Activated CD8-positive, alpha-beta memory T cell treated with anti-CD3 and anti-CD28 coated beads for 4 hours (primary cell): ENCODE measurements around the gene PRDM10.
"Not testable (repeated sequence)": the region's sequence is repeated elsewhere in the genome, so short reads cannot be mapped to it uniquely, and the experiment has no call there.

ENCODE experiments used
- DNase-seq, 2 donors: peaks; one replicate each; pipeline ENCODE4 v3.0.0-alpha.2; 2020; ENCODE audit warnings: low read depth in 2 of 2

Gene PRDM10

GRCh38 chr11:130002352-130002845 is at the start of gene PRDM10:
Gene PRDM10, minus strand, starts transcription at chr11:130002835. Its CDS starts 41,871 bp downstream, at chr11:129960964.
- peak; percentile 79 to 84 for DNase-seq

GRCh38 chr11:130051082-130051481 is 48.4 kb upstream of the PRDM10 start:
- no peak for DNase-seq

GRCh38 chr11:130050257-130050656 is 47.6 kb upstream of the PRDM10 start:
- no peak for DNase-seq

GRCh38 chr11:130049328-130049771 is 46.7 kb upstream of the PRDM10 start:
- DNase-seq = no peak

- no peak for DNase-seq
These were observed 44.5 kb upstream of the PRDM10 start for GRCh38 chr11:130047141-130047540.

- no peak for DNase-seq
These were observed 40.9 kb upstream of the PRDM10 start for GRCh38 chr11:130043575-130043974.

GRCh38 chr11:130042093-130042591 is 39.5 kb upstream of the PRDM10 start:
- DNase-seq = no peak

- DNase-seq = no peak
These were observed 37.8 kb upstream of the PRDM10 start for GRCh38 chr11:130040281-130040940.

- no peak for DNase-seq
These were observed 35.4 kb upstream of the PRDM10 start for GRCh38 chr11:130037881-130038585.

- no peak for DNase-seq
These were observed 34.4 kb upstream of the PRDM10 start for GRCh38 chr11:130037058-130037457.

- no peak for DNase-seq
These were observed 31.6 kb upstream of the PRDM10 start for GRCh38 chr11:130034236-130034635.

GRCh38 chr11:130032931-130033330 is 30.3 kb upstream of the PRDM10 start:
- DNase-seq = no peak

- DNase-seq = no peak
These were observed 29.3 kb upstream of the PRDM10 start for GRCh38 chr11:130031945-130032344.

- DNase-seq = no peak
These were observed 28.4 kb upstream of the PRDM10 start for GRCh38 chr11:130031056-130031455.

- no peak for DNase-seq
These were observed 26.5 kb upstream of the PRDM10 start for GRCh38 chr11:130029137-130029536.

- no peak for DNase-seq
These were observed 22.7 kb upstream of the PRDM10 start for GRCh38 chr11:130025371-130025770.

GRCh38 chr11:130024361-130024760 is 21.7 kb upstream of the PRDM10 start:
- no peak for DNase-seq

GRCh38 chr11:130023204-130023603 is 20.6 kb upstream of the PRDM10 start:
- no peak for DNase-seq

- DNase-seq = no peak
These were observed 20.2 kb upstream of the PRDM10 start for GRCh38 chr11:130022799-130023198.

GRCh38 chr11:130021606-130022005 is 19.0 kb upstream of the PRDM10 start:
- DNase-seq = not testable (repeated sequence)

- DNase-seq = no peak
These were observed 17.7 kb upstream of the PRDM10 start for GRCh38 chr11:130020323-130020722.

- not testable (repeated sequence) for DNase-seq
These were observed 13.2 kb upstream of the PRDM10 start for GRCh38 chr11:130015846-130016245.

GRCh38 chr11:130008326-130008725 is 5.7 kb upstream of the PRDM10 start:
- DNase-seq = no peak
